Lower leg skin (tissue), 3 donors: ENCODE results near the gene CDK8.

Experiments
- CTCF ChIP-seq, 3 donors: fragments of 450-650 bp; IDR thresholded peaks; one replicate each; pipeline ENCODE4 v1.5.1; 2016; ENCODE audit warnings: antibody characterized with exemption in 3 of 3, mild to moderate bottlenecking in 3 of 3, moderate library complexity in 2 of 3
- POLR2A ChIP-seq, 2 donors: fragments of 450-650 bp; IDR thresholded peaks; one replicate each; pipeline ENCODE4 v1.6.1; 2016 to 2017; ENCODE audit warnings: antibody characterized with exemption in 2 of 2, mild to moderate bottlenecking in 1 of 2, moderate library complexity in 1 of 2

DNA sequence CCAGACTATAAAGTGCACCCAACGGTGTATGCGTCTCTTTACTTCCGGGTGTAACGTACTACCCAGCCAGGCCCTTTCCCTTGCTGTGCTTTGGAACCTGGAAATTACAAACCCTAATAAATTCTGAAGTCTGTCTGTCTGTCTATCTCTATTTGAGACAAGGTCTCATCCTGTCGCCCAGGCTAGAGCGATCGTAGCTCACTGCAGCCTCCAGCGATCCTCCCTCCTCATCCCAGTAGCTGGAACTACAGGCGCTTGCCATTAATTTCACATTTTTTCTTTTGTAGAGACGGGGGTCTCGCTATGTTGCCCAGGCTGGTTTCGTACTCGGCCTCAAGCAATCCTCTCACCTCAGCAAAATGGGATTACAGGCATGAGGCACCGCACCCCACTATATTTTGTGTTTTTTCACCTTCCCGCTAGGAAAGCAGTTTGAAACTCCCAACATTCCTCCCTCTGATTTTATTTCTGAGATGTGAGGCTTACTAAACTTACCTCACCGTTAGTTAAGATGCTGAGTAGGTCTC lies 31.3 kb upstream of the CDK8 start:
- TF ChIP-seq CTCF (IDR thresholded peaks at IDR 0.05) (no peak), POLR2A (IDR thresholded peaks at IDR 0.05) (no peak)
